HepG2 (cell line): ENCODE measurements around the gene KAT7. TPM values are rescaled to one million over a fixed set of nuclear protein-coding genes. Genes with fewer than 3 reads are reported as not detected.

Experiments
- ARID2 ChIP-seq: sonication (generic); formaldehyde crosslinking; IDR thresholded peaks from 2 replicates; pipeline ENCODE4 v1.8.1; 2022; ENCODE audit warnings: mild to moderate bottlenecking, missing genetic modification reagents, borderline replicate concordance
- CEBPG ChIP-seq: IDR thresholded peaks from 2 replicates; pipeline ENCODE4 v1.6.1; 2016
- CREB3 ChIP-seq: sonication (generic); formaldehyde crosslinking; IDR thresholded peaks from 2 replicates; pipeline ENCODE4 v1.5.0; 2020; ENCODE audit warnings: missing genetic modification reagents
- FOXA3 ChIP-seq: IDR thresholded peaks from 2 replicates; pipeline ENCODE4 v1.6.1; 2016; ENCODE audit warnings: missing genetic modification reagents, missing compliant biosample characterization
- GZF1 ChIP-seq: sonication (generic); formaldehyde crosslinking; IDR thresholded peaks from 2 replicates; pipeline ENCODE4 v1.5.1; 2020; ENCODE audit warnings: mild to moderate bottlenecking, missing genetic modification reagents
- KDM2A ChIP-seq: sonication (generic); formaldehyde crosslinking; IDR thresholded peaks from 2 replicates; pipeline ENCODE4 v1.4.0; 2020; ENCODE audit warnings: low read depth, missing genetic modification reagents, borderline replicate concordance
- MLLT10 ChIP-seq: sonication (generic); formaldehyde crosslinking; IDR thresholded peaks from 2 replicates; pipeline ENCODE4 v1.4.0; 2020; ENCODE audit warnings: missing genetic modification reagents
- MTA1 ChIP-seq: sonication (generic); formaldehyde crosslinking; IDR thresholded peaks from 2 replicates; pipeline ENCODE4 v1.4.0; 2020; ENCODE audit warnings: missing genetic modification reagents, mild to moderate bottlenecking, borderline replicate concordance
- MTF1 ChIP-seq: sonication (generic); formaldehyde crosslinking; IDR thresholded peaks from 2 replicates; pipeline ENCODE4 v1.5.0; 2020; ENCODE audit warnings: missing genetic modification reagents
- MYC ChIP-seq: sonication (generic); formaldehyde crosslinking; IDR thresholded peaks from 2 replicates; pipeline ENCODE4 v1.9.0; 2021; ENCODE audit warnings: missing genetic modification reagents, borderline replicate concordance
- PCBP1 ChIP-seq: fragments of 200-400 bp; formaldehyde crosslinking; IDR thresholded peaks from 2 replicates; pipeline ENCODE4 v1.6.1; 2017; ENCODE audit warnings: mild to moderate bottlenecking, low read depth, low read length, borderline replicate concordance
- PHB2 ChIP-seq: fragments of 450-650 bp; IDR thresholded peaks from 2 replicates; pipeline ENCODE4 v1.6.1; 2018; ENCODE audit not compliant: partially characterized antibody
- RBM22 ChIP-seq: fragments of 200-400 bp; formaldehyde crosslinking; optimal IDR thresholded peaks from 2 replicates; pipeline ENCODE3; 2017; ENCODE audit warnings: mild to moderate bottlenecking, low read length, moderate library complexity
- REXO4 ChIP-seq: sonication (generic); formaldehyde crosslinking; IDR thresholded peaks from 2 replicates; pipeline ENCODE4 v1.8.0; 2022; ENCODE audit warnings: missing genetic modification reagents, mild to moderate bottlenecking, borderline replicate concordance
- SNAI1 ChIP-seq: sonication (generic); formaldehyde crosslinking; IDR thresholded peaks from 2 replicates; pipeline ENCODE4 v1.5.0; 2020; ENCODE audit warnings: mild to moderate bottlenecking, missing genetic modification reagents, borderline replicate concordance
- STAT6 ChIP-seq: sonication (generic); formaldehyde crosslinking; IDR thresholded peaks from 2 replicates; pipeline ENCODE4 v1.4.0; 2020; ENCODE audit warnings: missing genetic modification reagents, mild to moderate bottlenecking, borderline replicate concordance
- TEAD3 ChIP-seq: optimal IDR thresholded peaks from 2 replicates; pipeline ENCODE3; 2016; ENCODE audit warnings: borderline replicate concordance
- ZNF101 ChIP-seq: sonication (generic); formaldehyde crosslinking; IDR thresholded peaks from 2 replicates; pipeline ENCODE4 v1.4.0; 2020; ENCODE audit warnings: mild to moderate bottlenecking, low read depth, missing genetic modification reagents, borderline replicate concordance
- ZNF124 ChIP-seq: sonication (generic); formaldehyde crosslinking; IDR thresholded peaks from 2 replicates; pipeline ENCODE4 v1.4.0; 2020; ENCODE audit warnings: missing genetic modification reagents
- ZNF143 ChIP-seq: sonication (generic); formaldehyde crosslinking; IDR thresholded peaks from 2 replicates; pipeline ENCODE4 v1.4.0; 2020; ENCODE audit warnings: missing genetic modification reagents
- ZNF382 ChIP-seq: sonication (generic); formaldehyde crosslinking; IDR thresholded peaks from 2 replicates; pipeline ENCODE4 v1.5.0; 2020; ENCODE audit warnings: missing genetic modification reagents, mild to moderate bottlenecking, borderline replicate concordance
- ZNF556 ChIP-seq: sonication (generic); formaldehyde crosslinking; IDR thresholded peaks from 2 replicates; pipeline ENCODE4 v1.4.0; 2020; ENCODE audit warnings: mild to moderate bottlenecking, missing genetic modification reagents, borderline replicate concordance
- ZNF567 ChIP-seq: sonication (generic); formaldehyde crosslinking; IDR thresholded peaks from 2 replicates; pipeline ENCODE4 v1.8.1; 2023; ENCODE audit warnings: mild to moderate bottlenecking, missing genetic modification reagents, borderline replicate concordance
- ZNF670 ChIP-seq: sonication (generic); formaldehyde crosslinking; IDR thresholded peaks from 2 replicates; pipeline ENCODE4 v1.8.0; 2022; ENCODE audit warnings: mild to moderate bottlenecking, missing genetic modification reagents, borderline replicate concordance
- ZNF713 ChIP-seq: sonication (generic); formaldehyde crosslinking; IDR thresholded peaks from 2 replicates; pipeline ENCODE4 v1.4.0; 2020; ENCODE audit warnings: mild to moderate bottlenecking, missing genetic modification reagents
- ZNF776 ChIP-seq: sonication (generic); formaldehyde crosslinking; IDR thresholded peaks from 2 replicates; pipeline ENCODE4 v1.4.0; 2020; ENCODE audit warnings: mild to moderate bottlenecking, missing genetic modification reagents
- ZNF788 ChIP-seq: sonication (generic); formaldehyde crosslinking; IDR thresholded peaks from 2 replicates; pipeline ENCODE4 v1.5.0; 2020; ENCODE audit warnings: mild to moderate bottlenecking, missing genetic modification reagents, borderline replicate concordance
- polyA plus RNA-seq, 8 experiments: library from polyadenylated mRNA; depleted of rRNA in 3 of 8; stranded (reverse) in 7 of 8; unstranded in 1 of 8; fragments of >200 nt; fragmentation: Illumina TruSeq in 4 of 8; extraction: Trizol in 4 of 8; gene quantifications; 2 replicates each; pipeline versions ENCODE4 v1.2.1 to v1.2.3, GENCODE V29; 2011 to 2016; ENCODE audit warnings: low read depth in 4 of 8, missing spikeins in 1 of 8, mixed read lengths in 1 of 8; ENCODE audit not compliant: insufficient read depth in 1 of 8
- total RNA-seq, 5 experiments: library from RNA; depleted of rRNA; stranded (reverse); fragments of >200 nt; fragmentation: Illumina TruSeq; extraction: Trizol; gene quantifications; 2 replicates each; pipeline ENCODE4 v1.2.3, GENCODE V29; 2016; ENCODE audit warnings: low read depth in 1 of 5

KAT7 gene
- total and polyA plus RNA-seq, 2 of the 13 experiments (the other 11 are each of a cell fraction or from before 2014, with no cell fraction given), result 21.2 to 39.2 TPM

GRCh38 chr17:49851387-49852291 is 63.2 kb downstream of the KAT7 start (continued):
- TF ChIP-seq STAT6 (CRISPR knock-in tag) (no peak), MTA1 (CRISPR knock-in tag) (peak; percentile 62; the same call in 1 of the 2 replicates), ZNF382 (CRISPR knock-in tag) (no peak), ZNF670 (CRISPR knock-in tag) (peak; percentile 84; the same call in 1 of the 2 replicates), KDM2A (CRISPR knock-in tag) (peak; percentile 95), RBM22 (no peak), FOXA3 (CRISPR knock-in tag) (0 out of 2 replicates have a peak, but pooled peaks have one; percentile 20), ARID2 (CRISPR knock-in tag) (no peak), MYC (CRISPR knock-in tag) (peak; percentile 70; the same call in 1 of the 2 replicates), ZNF788 (CRISPR knock-in tag) (no peak; the same call in 1 of the 2 replicates), ZNF713 (CRISPR knock-in tag) (no peak), MTF1 (CRISPR knock-in tag) (no peak), ZNF101 (no peak), ZNF556 (CRISPR knock-in tag) (no peak), REXO4 (CRISPR knock-in tag) (no peak), PHB2 (no peak), ZNF124 (CRISPR knock-in tag) (peak; percentile 83; the same call in 1 of the 2 replicates), ZNF567 (CRISPR knock-in tag) (peak; percentile 28; the same call in 1 of the 2 replicates), CEBPG (no peak), TEAD3 (CRISPR knock-in tag) (peak; percentile 2), ZNF776 (CRISPR knock-in tag) (no peak), PCBP1 (peak; percentile 83; the same call in 1 of the 2 replicates), MLLT10 (CRISPR knock-in tag) (no peak), SNAI1 (CRISPR knock-in tag) (no peak), GZF1 (no peak), ZNF143 (CRISPR knock-in tag) (no peak), CREB3 (CRISPR knock-in tag) (no peak)
